Left ventricle myocardium inferior (tissue), 1 donor: ENCODE results near the gene MALT1. TPM values are rescaled to one million over a fixed set of nuclear protein-coding genes. Genes with fewer than 3 reads are reported as not detected.

Experiments
- DNase-seq: peaks from one replicate; pipeline ENCODE4 v3.0.0-alpha.2; 2020
- H3K27ac ChIP-seq: fragments of 200-600 bp; replicated peaks from 2 replicates; pipeline ENCODE4 v1.8.0; 2021
- H3K27me3 ChIP-seq: fragments of 200-600 bp; 2 replicates; pipeline ENCODE4 v1.8.0; 2021; ENCODE audit warnings: low read depth
- H3K36me3 ChIP-seq: fragments of 200-600 bp; 2 replicates; pipeline ENCODE4 v1.8.0; 2021
- H3K4me1 ChIP-seq: fragments of 200-600 bp; 2 replicates; pipeline ENCODE4 v1.8.0; 2021
- H3K4me3 ChIP-seq: fragments of 200-600 bp; 2 replicates; pipeline ENCODE4 v1.8.0; 2021; ENCODE audit warnings: mild to moderate bottlenecking, moderate library complexity
- H3K9me3 ChIP-seq: fragments of 200-600 bp; replicated peaks from 2 replicates; pipeline ENCODE4 v1.8.0; 2021
- intact Hi-C: fragments of 100-400 bp; cut with micrococcal nuclease; formaldehyde crosslinking; loops from one replicate; pipeline ENCODE4 v1.11.0; 2022
- total RNA-seq: library from RNA; stranded (reverse); fragmentation: NEBNext Ultra II Directional; extraction: Animal tissue kit (Norgen Biotek cat#: 25700); gene quantifications from one replicate; pipeline ENCODE4 v1.2.1, GENCODE V29; 2021
- TF ChIP-seq, protein P1 (sequence below): fragments of 200-600 bp; IDR thresholded peaks from 2 replicates; pipeline ENCODE4 v1.8.0; 2021; ENCODE audit warnings: antibody characterized with exemption, mild to moderate bottlenecking, borderline replicate concordance
- donor health status: DM: no; HTN: yes; CAD: no; lungs with severe emphysema.

The MALT1 gene
- total RNA-seq, 1 donor from 2014 or later = 8.6 TPM

GRCh38 chr18:58748899-58749595 lies 77.8 kb downstream of the MALT1 start:
- peaks cover 67% of the 10 kb centered on the region for H3K36me3 ChIP-seq
- TF ChIP-seq, protein P1, sequence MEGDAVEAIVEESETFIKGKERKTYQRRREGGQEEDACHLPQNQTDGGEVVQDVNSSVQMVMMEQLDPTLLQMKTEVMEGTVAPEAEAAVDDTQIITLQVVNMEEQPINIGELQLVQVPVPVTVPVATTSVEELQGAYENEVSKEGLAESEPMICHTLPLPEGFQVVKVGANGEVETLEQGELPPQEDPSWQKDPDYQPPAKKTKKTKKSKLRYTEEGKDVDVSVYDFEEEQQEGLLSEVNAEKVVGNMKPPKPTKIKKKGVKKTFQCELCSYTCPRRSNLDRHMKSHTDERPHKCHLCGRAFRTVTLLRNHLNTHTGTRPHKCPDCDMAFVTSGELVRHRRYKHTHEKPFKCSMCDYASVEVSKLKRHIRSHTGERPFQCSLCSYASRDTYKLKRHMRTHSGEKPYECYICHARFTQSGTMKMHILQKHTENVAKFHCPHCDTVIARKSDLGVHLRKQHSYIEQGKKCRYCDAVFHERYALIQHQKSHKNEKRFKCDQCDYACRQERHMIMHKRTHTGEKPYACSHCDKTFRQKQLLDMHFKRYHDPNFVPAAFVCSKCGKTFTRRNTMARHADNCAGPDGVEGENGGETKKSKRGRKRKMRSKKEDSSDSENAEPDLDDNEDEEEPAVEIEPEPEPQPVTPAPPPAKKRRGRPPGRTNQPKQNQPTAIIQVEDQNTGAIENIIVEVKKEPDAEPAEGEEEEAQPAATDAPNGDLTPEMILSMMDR = no peak
- no peaks in the 10 kb centered on the region for H3K27me3 ChIP-seq
- peaks cover 16% of the 10 kb centered on the region for H3K9me3 ChIP-seq
- H3K4me1 ChIP-seq = peaks cover under 1% of the 10 kb centered on the region
- DNase-seq = no peak
- no peak overlapping the region for H3K27ac ChIP-seq
- no peak overlapping the region for H3K4me3 ChIP-seq
- intact Hi-C loops = no loop called here

- TF ChIP-seq, protein P1 = no peak
- Histone ChIP-seq H3K27ac (peak overlapping the region; percentile 78), H3K9me3 (peaks cover 9% of the 10 kb centered on the region), H3K4me3 (no peak overlapping the region), H3K4me1 (peaks cover 22% of the 10 kb centered on the region), H3K36me3 (peaks cover 20% of the 10 kb centered on the region), H3K27me3 (no peaks in the 10 kb centered on the region)
- no peak for DNase-seq
- intact Hi-C loops = no loop called here
Measured at GRCh38 chr18:58753976-58754375, 82.7 kb downstream of the MALT1 start.

DNA sequence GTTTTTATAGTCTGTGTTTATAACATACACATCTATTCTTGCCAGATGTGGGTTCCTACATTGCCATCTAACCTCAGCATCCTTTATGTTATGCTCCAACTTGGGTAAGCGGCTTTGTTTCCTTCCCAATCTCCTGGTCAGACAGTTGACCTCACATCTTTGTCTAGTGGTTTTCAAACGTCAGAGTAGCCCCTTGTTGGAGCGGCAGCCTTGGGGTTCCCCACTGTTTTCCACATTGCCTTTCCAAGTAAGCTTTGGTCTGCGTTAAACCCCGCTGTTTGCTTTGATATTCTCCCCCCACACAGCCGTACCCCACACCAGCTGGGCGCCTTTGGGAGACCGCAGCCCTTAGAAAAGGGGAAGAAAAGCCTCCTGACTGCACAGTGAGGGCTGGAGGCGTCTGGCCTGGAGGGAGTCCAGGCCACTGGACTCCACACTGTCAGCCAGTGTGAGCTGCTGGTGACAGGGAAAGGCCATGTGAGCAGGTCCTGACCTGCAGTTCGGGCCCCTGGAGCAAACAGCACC lies 83.3 kb downstream of the MALT1 start:
- DNase-seq = peak; percentile 49
- TF ChIP-seq, protein P1 = no peak
- Histone ChIP-seq H3K36me3 (peaks cover 13% of the 10 kb centered on the region), H3K27ac (peak overlapping the region; percentile 78), H3K4me1 (peaks cover 22% of the 10 kb centered on the region), H3K4me3 (no peak overlapping the region), H3K27me3 (no peaks in the 10 kb centered on the region), H3K9me3 (peaks cover 3% of the 10 kb centered on the region)
- intact Hi-C loops = no loop called here

GRCh38 chr18:58755304-58756010 lies 84.2 kb downstream of the MALT1 start:
- TF ChIP-seq, protein P1 = no peak
- Histone ChIP-seq H3K27me3 (no peaks in the 10 kb centered on the region), H3K27ac (peak overlapping the region; percentile 78), H3K4me1 (peaks cover 22% of the 10 kb centered on the region), H3K36me3 (peaks cover 5% of the 10 kb centered on the region), H3K4me3 (no peak overlapping the region), H3K9me3 (no peaks in the 10 kb centered on the region)
- DNase-seq = peak; percentile 66
- intact Hi-C loops = no loop called here

DNA sequence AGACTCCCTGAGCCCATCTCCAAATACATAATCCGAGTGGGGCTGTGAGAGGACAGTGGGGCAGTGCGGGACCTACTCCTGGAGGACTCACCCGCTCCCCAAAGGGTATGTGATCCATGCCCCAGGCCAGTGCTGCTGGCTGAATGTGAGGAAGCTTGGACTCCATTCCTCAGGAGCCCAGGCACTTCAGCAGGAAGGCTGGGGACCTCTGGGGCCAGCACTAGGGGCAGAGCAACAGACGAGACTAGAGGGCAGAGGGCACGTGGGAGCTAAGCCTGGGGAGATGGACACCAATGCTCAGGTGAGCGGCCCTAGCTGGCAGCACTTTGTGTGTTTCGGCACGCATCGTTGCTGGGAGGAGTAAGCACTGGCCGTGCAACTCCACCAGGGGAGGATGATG lies 84.9 kb downstream of the MALT1 start:
- no peak for DNase-seq
- intact Hi-C loops = no loop called here
- Histone ChIP-seq H3K4me3 (no peak overlapping the region), H3K27ac (peak overlapping the region; percentile 78), H3K27me3 (peaks cover 3% of the 10 kb centered on the region), H3K4me1 (peaks cover 27% of the 10 kb centered on the region), H3K9me3 (no peaks in the 10 kb centered on the region), H3K36me3 (no peaks in the 10 kb centered on the region)
- TF ChIP-seq, protein P1 = no peak
